GM18499 (cell line): ENCODE results near the gene PHOX2B.

Experiments used
- ATAC-seq: cut with Tn5 transposase; IDR thresholded peaks from one replicate; pipeline ENCODE4 v1.9.1; 2021; ENCODE audit warnings: moderate number of reproducible peaks; ENCODE audit not compliant: insufficient read depth, unreplicated experiment

PHOX2B gene

DNA sequence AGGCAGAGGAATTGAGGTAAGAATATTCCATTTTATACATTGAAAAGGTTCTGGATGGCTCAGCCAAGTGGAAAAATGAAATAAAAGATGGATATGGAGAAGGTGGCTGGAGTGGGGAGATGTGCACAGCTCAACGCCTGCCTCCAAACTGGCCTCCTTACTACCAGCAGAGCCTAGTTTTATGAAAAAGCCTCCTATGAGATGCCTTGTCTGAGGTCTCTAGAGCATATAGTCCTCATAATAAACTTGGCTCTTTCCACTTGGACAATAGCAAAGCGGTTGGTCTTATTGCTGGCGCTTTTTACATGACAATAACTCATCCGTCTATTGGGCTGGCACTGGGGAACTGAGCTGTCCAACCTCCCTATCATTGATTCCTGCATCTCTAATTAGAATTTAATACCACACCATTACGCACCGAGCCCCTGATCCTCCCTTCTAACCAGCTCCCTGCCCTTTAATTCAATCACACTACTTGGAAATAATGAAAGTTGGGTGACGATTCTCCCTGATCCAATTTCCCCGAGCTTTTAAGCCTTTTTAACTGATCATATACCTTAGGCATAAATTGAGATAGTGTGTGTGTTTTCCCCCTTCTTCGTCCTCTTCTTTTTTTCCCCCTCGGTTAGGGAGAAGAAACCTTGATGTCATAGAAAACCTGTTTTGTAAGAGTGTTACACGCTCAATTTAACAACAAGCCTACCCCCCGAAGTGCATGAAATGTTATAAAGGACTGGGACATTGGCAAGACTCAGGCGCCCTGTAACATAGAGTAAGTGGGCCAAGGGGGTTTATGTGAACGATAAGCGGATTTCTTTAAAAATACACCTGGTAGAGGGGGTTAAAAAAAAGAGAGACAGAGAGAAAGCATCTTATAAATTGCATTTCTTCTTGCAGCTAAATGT is at the start of gene PHOX2B:
Gene PHOX2B, minus strand, starts transcription at position 155 of the 905 bp plus-strand sequence. Its CDS starts 115 bp downstream, at position 40.
- ATAC-seq = no peak

DNA sequence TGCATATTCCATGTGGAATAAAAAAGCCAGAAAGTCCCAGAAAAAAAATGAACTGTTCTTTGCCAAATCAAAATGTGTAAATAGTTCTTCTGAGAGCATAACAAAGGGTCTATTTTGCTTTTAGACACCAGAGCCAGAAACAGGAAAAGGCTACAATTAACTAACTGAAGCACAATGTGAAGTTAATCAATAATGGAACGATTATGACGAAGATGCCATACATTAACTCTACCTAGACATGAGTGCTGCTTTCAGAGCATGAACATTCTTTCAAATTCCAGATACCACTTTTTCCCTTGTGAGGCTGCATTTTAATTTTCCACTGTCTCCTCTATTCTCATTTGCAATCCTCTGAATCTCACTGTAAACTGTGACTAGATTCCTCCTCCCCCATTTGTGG is 48.7 kb upstream of the PHOX2B start:
- ATAC-seq = no peak

DNA sequence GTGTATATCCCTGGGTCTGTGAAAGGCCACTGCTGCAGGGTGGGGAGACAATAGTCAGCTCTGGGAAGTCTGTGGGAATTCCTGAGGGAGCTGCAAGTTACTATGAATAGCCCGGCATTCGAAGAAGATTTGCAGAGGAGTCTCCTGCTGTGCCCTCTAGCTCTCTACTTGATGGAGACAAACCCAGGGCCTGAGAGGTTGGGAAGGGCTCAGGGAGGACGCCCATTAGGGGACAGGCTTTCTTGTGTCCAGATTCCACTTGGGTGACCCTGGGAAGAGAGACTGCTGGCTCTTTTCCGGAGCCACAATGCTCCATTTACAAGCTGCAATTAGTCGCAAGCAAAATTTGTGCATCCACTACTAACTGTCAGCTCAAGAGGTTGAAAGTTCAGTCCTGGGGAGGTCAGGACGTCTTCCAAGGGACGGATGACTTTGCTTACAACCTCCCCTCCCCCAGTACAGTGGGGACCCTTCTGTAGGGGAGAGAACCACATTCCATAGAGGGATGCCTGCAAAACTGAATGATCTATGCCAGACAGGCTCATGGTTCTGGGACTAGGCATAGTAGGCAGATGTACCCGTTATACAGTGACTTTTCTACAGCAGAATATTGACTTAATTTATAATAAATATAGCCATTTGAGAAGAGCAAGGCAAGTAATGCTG is 48.2 kb upstream of the PHOX2B start:
- ATAC-seq = no peak

DNA sequence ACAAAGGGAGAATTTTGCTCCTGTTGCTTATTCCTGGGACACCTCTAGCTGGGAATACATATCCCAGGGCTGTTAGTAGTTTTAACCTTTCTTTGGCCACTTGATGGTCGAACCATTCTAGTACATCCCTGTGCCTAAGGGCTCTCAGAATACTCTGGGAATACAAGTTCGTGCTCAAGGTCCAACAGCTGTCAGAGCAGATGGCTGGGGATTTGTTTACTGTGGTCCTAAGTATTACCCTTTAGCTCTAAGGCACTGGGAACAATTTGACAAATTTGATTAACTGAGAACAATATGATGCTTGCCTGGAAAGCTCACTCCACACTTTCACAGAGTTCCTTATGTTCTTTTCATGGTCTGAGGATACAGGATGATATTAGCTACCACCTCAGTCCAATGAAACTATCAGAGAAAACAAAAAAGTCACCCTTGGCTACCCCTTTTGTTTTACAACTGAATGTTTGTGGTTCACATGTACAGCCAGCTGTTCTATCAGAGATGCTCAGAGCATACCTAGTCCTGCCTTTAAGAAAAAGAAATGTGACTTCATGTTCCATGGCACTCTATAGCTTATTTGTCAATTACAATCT is 47.4 kb upstream of the PHOX2B start:
- ATAC-seq = no peak

DNA sequence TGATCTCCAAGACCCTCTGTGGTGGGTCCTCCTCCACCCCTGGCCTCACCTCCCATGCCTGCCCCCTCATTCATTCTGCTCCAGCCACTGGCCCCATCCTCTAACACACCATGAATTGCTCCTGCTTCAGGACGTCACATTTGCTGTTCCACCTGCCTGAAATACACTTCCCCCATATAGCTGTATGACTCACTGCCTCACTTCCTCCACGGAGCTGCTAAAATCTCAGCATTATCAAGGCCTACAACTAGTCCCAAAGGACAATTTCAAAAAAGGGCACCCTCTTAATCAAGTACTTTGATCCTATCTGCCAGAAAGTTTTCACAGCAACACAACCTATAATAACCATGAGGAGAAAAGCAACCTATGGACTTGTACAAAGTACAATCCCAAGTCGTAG is 43.6 kb upstream of the PHOX2B start:
- no peak for ATAC-seq

DNA sequence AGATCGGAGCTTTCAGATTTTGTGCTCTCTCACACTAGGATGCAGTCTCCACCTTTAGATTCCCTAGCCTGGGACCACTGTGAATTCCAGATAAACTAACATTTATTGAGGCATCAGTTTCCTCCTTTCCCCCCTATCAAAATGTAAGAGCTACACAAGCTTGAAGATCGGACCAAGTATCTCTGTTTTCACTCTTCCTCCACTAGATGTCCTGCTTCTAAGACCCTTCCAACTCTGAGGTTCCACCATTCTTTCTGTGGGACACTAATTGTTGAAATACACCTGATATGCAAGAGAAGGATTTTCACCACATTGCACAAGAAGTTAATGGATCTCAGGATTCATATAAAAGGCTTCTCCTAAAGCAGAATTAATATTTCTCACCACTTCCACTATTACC is 43.0 kb upstream of the PHOX2B start:
- no peak for ATAC-seq

DNA sequence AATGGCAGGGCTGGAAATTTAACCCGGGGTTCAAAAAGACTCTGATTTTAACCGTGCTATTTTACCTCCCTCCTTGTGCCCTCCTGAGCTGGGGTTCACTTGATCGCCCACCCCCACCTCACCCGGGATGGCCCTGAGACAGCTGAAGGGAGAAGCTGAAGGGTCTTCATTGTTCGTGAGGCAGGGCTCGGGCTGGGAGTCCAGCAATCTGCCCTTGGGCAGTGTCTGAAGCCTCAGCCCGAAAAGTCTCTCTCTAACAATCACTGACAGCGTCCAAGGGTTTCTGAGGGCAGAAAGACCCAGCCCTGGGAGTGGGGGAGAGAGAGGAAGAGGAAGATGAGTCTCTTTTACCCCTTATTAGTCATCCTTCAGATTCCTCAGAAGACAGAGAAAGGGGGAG is 39.4 kb upstream of the PHOX2B start:
- no peak for ATAC-seq

DNA sequence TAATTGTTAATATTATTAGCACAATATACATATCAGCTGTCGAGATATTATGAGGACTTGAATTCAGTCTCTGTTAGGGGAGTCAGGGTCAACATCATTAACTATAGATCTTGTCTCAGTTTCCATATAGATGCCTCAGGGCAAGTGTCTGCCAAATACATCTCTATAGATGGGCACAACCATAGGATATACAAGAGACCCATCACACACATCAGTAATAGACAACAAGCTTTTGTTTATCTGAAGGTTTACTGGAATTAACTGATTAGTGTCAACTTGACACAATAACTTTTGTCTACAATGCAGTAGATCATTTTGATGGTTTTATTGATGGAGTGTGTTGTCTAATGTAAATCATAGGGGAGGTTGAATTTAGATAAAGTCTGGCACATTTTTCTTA is 37.1 kb upstream of the PHOX2B start:
- ATAC-seq = no peak

DNA sequence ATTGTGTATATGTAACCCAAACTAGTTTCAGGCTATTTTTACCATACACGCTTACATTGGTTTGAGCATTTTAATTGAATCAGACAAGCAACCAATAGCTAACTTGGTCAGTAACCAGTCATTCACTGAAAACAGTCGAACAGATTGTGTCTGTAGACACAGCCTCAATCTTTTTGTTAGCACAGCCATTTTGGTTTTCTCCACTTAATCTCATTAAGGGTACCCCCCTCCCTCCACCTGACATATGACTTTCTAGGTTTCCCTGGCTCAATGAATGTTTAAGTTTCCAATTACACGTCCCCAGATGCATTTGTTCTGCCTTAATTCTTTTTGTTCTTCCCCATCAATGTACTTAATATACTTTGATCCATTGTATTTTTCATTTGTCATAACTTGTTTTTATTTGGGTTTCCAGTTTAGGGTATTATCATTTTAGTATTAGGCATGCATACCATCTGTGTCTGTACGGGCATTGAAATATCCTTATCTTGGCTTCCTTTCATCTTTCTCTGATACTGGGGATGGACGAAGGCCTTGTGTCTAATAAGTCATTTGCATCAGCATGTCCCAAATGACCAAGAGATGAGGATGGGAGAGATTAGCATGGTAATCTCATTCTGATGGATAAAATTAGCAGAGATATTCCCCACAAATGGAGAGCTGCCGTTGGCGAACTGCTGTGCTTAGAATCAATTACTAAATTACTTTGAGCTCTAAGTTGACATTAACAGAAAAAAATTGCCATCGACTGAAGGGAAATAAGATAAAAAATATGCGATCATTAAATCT is 35.9 kb upstream of the PHOX2B start:
- ATAC-seq = no peak

DNA sequence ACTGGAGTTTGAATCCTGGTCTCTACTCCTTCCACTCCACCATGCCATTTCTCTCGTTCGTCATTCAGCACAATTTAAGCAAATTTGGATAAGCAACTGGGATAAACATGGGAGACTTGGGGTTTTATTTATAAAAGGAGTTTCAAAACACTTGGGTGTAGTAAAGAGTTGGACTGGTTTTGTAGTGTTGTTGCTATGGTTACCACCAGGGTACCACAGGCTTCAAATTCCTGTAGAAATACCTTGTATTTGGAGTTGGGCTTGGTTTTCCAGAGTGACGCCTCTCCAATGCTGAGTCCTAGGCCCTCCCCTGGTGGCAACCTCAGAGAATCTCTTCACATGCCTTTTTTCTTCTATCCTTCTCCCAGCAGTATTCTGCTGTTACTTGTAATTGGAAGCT is 27.9 kb upstream of the PHOX2B start:
- no peak for ATAC-seq

DNA sequence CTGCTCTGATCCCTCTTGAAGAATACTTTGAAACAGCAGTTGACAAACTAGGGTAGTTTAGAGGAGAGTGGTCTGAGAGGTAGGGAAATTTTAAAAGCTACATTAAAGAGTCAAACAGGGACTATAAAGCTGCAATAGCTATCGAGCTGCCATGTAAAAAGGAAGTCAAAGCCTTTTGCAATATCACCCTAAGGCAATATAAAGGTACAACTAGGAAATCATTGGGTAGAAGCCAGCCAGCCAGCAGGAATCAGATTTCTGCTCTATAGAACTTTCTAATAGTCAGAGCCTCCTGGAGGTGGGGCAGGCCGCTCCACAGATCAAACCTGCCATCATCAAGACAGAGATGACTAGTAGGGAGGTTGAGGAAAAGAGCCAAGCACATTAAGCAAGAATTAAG is 15.2 kb upstream of the PHOX2B start:
- no peak for ATAC-seq

DNA sequence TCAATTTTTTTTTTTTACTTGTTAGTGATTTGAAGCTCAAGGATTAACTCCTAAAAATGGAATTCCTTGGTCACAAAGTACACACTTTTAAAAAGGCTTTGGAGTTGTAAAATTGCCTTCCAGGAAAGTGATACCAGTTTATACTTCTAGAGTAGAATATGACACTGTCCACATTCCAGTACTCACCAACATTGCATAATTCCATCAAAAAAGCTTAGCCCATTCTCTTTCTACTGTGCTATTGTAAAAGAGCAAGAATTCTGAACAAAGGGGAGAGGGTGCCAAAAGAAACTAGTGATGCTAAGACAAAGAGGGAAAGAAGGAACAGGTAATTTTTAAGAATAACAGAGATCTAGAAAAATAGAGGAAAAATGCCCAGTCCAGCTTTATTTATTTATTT is 10.4 kb upstream of the PHOX2B start:
- no peak for ATAC-seq

DNA sequence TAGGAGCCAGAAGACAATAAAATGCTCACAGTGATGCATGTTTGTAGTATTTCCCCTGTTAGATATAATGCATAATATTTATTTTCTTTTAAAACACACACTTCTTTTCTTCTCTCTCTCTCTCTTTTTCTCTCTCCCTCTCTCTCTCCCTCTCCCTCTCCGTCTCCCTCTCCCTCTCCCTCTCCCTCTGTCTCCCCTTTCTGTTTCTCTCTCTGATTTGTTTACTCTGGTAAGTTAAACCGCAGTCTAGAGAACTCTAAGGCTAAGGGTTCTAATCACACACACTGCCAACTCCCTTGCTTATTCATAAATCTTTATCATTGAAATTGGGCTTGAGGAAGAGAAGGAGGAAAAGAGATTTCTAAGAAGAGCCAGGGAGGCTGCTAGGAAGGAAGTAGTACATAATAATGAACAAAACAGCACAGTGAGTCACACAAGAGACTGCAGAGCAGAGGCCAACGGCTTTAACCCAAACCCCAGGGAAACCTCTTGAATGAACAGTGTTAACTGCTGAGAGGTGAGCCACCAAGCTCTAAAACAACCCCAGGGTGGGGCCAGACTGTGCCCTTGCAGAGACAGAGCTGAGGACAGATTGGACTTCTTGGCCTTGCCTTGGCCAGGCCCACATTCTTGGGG is 9.1 kb upstream of the PHOX2B start:
- ATAC-seq = no peak

DNA sequence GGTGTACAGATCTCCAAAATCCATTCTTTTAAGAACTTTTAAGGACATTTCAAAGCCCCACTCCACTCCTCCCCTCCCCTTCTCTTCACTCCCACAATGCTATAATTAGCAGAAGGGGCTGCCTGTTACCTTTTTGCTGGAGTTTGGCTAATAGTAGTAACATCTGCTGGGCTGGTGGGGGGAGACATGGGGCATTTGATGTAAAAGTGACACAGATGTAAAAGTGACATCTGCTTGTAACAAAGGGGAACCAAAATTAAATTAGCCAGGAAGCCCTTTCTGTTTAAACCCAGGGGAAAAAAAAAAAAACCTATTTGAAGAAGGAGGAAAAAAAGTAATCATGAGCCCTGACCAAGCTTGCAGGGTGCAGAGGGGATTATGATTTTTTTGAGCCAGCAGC is 5.4 kb upstream of the PHOX2B start:
- no peak for ATAC-seq

DNA sequence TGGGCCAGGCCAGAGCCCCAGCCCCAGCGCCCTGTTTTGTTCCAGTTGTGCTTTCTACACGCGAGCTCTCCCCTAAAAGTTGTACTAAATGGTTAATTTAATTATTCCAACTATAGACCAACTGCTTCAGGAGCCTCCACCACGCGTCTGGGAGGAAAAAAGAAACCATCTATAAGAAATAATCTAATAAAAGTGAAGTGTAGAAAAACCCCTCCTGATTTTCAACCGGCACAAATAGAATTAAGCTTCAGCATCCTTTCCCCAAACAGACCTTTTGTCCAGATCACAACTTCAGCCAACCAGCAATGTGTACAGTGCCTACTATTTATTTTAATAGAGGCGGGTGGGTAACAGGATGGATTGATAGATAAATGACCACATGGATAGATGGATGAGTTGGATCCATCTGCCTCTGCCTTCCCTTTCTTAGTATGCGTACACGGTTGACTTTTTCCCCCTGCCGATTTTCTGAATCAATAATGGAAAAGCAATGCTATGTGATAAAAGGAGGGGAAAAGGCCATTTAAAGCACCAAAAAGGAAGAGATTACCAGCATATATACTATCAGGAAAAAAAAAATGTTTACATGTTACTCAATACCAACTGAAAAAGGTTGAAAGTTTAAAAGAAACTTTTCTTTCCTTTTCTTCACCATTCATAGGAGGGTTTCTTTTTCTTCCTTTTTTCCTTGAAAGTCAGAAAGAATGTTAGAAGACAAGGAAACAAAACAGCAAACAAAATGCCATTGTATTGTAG is 3.7 kb upstream of the PHOX2B start:
- ATAC-seq = no peak

DNA sequence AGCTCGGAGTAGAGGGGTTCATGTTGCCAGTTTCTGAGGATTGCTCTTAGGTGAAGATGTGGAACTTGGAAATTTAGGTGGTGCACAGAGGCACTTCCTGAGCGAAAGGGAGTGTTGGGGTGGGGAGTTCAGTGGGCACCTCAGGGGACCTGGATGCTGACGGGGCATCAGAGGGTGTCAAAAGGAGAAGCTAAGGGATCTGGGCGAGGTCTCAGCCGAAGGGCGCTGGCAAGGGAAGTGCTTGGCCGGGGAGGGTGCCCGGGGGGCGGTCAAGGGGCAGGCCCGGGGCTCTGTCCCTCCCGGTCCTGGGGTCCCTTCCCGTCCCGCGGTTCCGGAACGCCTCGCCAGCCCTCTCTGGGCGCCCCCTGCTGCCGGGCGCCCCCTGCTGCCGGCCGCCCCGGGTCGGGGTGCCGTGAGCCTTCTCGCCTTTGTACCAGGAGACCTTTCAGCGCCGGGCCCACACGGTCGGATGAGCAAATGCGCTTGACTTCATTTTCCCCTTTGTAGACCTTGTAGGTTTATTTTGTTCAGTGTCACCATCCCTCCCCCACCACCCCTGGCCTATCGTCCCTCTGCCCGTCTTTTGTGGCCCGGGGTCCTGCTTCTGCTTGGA is 3.0 kb upstream of the PHOX2B start:
- no peak for ATAC-seq

DNA sequence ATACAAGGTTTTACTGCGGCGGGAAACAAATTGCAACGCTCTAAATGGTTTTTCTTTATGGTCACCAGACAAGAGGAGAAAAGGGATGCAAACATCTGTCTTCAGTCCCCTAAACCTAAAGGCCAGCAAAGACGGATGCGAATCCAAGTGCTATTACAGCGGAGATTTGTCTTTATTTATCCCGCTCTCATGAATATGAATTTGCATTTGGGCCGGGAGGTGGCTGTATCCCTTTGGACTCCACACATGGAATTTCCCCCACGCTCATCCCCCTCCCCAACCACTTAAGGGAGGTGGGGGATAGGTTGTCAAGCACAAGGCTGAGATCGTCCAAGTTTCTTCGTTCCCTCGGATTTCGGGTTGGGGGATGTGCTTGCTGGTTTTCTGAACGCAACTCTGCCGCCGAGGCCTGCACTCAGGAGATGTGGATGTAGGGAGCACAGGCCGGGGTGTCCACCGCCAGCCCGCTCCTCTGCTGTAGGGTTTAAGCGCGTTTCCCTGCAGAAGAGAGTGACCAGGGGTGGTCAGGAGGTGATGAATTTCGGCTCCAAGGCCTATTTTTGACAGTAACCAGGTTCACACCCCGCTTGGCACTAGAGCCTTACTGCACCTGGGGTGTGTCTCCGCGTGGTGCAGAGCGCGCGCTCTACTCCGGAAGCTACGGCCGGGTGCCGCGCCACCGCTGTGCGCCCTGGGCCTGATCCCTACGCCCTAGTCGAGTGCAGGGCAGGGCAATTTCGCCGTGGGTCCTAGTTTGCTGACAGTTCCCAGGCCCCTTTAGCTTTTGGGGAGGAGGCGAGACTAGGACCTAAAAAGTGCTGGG is 2.3 kb upstream of the PHOX2B start:
- ATAC-seq = no peak

DNA sequence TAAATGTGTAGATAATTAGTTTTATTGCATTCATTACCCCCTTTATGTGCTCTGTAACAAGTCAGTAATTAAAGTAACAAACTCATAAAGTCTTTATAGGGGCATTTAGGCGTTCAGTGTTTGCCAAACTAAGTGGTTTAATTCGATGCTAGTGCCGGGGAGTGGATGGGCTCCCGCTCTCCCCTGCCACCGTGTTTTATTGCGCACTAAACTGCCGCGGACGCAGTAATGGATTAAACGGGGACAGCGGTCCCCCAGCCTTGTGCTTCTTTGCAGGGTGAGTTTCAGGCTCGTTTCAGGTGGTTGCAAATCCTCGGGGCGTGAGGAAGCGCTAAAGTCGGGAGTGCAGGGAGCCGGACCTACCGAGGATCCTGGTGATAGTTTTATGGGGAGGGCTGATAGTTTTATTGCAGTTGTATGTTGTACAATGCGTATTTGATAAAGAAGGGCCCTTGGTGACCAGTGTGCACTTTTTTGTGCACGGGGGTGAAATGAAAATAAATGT is 1.6 kb upstream of the PHOX2B start:
- no peak for ATAC-seq
